ENCODE measurements around the gene PARP6. TPM values are rescaled to one million over a fixed set of nuclear protein-coding genes. Genes with fewer than 3 reads are reported as not detected.

PARP6 gene, protein sequence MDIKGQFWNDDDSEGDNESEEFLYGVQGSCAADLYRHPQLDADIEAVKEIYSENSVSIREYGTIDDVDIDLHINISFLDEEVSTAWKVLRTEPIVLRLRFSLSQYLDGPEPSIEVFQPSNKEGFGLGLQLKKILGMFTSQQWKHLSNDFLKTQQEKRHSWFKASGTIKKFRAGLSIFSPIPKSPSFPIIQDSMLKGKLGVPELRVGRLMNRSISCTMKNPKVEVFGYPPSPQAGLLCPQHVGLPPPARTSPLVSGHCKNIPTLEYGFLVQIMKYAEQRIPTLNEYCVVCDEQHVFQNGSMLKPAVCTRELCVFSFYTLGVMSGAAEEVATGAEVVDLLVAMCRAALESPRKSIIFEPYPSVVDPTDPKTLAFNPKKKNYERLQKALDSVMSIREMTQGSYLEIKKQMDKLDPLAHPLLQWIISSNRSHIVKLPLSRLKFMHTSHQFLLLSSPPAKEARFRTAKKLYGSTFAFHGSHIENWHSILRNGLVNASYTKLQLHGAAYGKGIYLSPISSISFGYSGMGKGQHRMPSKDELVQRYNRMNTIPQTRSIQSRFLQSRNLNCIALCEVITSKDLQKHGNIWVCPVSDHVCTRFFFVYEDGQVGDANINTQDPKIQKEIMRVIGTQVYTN
- 44.5 to 63.4 TPM (median 61.9 TPM) in 5 replicates for total RNA-seq (2022; extraction: Qiagen RNA extraction)

DNA sequence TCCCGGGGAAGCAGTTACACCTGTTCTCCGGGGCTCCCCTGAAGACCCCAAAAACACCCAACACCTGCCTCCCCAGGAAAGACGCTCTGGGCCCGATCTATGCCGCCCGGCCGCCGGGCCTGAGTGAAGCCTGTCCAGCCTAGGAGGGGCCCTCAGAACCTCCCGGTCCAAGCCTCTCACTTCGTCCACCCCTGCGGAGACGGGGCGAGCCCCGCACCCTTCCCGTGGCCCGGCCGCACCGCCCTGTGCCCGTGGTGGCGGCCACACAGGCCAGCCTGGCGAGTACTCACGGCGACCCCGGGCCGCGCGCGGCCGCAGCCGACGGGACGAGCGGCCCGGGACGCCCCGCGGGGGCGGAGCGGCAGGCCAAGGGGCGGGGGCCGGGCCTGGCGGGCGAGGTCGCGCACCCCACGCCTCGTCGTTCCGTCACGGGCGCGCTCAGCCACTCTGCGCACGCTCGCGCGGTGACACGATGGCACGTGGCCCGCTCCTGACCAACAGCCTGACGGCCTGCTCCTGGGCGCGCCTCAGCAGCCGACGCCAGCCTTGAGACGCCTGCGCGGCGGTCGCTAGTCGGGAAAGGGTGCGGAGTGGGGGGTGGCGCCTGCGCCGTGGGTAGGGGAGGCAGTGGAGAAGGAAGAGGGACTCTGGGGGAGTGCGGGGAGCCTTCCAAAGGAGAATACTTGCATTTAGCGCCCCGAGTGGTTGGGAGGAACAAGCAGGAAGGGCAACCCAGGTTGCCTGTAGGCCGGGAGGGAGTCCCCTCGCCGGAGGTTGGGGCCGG lies at the start of gene PARP6:
TSS of gene PARP6 (minus strand) at position 342 of the 784 bp plus-strand sequence. CDS start 5,077 bp downstream, outside the sequence.

DNA sequence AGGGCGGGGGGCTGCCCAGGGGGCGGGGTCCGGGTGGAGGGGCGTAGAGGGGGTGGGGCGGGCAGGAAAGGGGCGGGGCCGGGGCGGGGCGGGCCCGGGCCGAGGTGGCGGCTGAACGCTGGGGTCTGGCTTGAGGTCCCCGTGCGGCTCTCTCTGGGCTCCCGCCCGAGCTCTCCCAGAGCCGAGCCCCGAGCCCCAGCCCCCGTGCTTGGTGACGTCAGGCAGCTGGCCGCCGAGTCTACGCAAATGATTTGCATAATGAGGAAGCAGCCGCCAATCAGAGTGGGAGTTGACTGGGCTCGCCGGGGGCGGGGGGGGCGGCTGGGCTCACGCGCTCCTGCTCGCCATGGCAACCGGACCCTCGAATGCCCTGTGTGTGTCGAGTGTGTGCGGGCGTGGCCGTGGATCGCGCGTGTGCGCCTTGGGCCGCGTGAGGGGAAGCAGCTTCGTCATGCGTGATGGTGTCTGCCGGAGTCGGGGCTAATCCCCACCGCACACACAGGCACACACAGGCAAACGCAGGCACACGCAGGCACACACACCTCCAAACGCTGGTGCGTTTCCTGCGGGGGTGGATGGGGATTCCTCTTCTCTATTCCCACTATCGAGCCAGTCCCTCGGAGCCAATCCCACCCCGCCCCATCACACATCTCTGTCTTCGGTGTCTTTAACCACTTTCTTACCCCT lies 47.8 kb upstream of the PARP6 start, which contains the start of gene CELF6:
TSS of gene CELF6 (minus strand) at position 173 of the 687 bp plus-strand sequence. CDS start 283 bp downstream, outside the sequence.

DNA sequence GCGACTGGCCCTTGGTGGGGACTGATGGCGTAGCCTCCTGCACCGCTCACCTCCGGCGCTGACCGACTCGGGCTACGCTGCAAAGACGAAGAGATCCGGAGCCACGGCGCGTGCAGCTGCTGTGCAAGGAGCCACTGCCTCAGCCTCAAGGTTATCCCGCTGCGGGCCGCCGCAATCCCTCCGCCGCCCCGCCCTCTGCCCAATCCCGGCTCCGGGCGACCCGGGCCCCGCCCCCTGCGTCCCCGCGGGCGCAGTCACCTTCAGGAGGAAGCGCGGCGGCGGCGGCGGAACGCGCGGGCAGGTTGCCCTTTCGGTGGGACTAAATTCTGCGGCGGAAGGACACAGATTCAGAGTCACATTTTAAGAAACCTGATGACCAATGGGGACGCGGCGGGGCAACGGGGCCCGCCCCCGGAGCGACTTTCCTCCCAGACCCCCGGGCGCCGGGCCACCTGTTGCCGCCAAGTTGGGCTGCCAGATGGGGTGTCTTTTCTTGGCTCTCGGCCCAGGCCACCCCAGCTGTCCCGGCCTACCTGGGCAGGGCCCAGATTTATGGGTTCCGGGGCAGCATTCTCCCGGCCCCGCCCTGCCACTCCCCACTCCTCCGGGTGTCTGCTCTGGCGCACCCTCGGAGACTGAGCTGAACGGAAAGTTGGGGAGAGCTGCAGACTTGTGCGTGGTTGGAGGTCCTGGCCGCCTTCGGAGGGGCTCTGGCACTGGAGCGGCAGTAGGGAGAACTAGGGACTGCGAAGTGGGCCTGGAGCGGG lies 41.1 kb downstream of the PARP6 start, which contains the start of gene PKM:
TSS of gene PKM (minus strand) at position 125 of the 767 bp plus-strand sequence. CDS start 12,093 bp downstream, outside the sequence.

DNA sequence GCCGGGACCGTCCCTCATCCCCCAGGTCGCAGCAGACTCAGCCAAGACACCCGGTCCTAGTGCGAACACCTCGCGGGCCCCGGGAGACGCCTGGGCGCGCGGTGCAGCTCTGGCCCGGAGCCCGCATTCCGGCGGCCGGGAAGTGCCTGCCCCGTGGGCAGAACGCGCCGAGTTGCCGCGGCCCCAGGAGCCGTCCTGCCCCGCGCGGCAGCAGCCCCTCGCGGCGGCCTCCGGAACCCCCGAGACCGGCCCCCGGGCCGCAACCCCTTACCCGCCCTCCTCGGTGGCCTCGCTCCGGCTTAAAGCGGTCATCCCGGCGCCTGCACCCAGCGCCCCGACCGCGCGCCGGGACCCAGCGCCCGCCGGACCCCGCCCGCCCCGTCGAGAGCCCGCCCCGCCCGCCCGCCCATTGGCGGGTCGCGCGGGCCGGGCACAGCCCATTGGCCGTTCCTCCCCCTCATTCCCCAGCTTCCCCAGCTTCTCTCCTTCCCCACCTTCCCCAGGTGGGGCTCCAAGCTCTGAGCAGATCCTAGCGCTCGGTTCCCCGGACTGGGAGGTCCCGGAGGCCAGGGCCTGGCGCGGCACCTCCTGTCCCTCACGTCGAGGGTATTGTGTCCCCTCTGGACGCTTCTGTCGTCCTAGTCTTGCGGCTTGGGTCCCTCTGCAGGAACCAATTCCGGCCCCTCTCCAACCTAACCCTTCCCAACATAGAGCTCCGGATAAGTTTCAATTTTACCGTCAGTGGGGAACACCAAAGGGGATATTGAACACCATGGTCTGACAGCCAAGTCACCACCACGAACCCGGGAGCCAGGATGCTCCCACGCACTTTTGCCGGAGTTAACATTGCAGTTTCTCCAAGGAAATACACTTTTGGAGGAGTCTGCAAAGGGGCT lies 74.6 kb downstream of the PARP6 start, which contains the start of gene GRAMD2A:
TSS of gene GRAMD2A (minus strand) at position 328 of the 896 bp plus-strand sequence.

Other genes starting within 250 kb of the PARP6 start
- 8.8 to 14.2 TPM (median 10.5 TPM) in 5 replicates for gene MYO9A, start 154.4 kb downstream of the PARP6 start, total RNA-seq (2022; extraction: Qiagen RNA extraction)
- 1.3 to 2.3 TPM (median 2.3 TPM) in 5 replicates for gene SENP8, start 154.2 kb downstream of the PARP6 start, total RNA-seq (2022; extraction: Qiagen RNA extraction)
- gene GRAMD2A, start 74.8 kb downstream of the PARP6 start, total RNA-seq (2022; extraction: Qiagen RNA extraction): 0.09 to 0.26 TPM (median 0.17 TPM) in 5 replicates
- 3,039 to 3,227 TPM (median 3,125 TPM) in 5 replicates for gene PKM, start 41.4 kb downstream of the PARP6 start, total RNA-seq (2022; extraction: Qiagen RNA extraction)
- gene CELF6, start 47.6 kb upstream of the PARP6 start, total RNA-seq (2022; extraction: Qiagen RNA extraction): 0.14 to 0.23 TPM (median 0.16 TPM) in 5 replicates
- gene HEXA, start 103.5 kb upstream of the PARP6 start, total RNA-seq (2022; extraction: Qiagen RNA extraction): 138 to 159 TPM (median 151 TPM) in 5 replicates
- gene TMEM202, start 125.8 kb upstream of the PARP6 start, total RNA-seq (2022; extraction: Qiagen RNA extraction): not detected in 5 replicates
- gene ARIH1, start 201.8 kb upstream of the PARP6 start, total RNA-seq (2022; extraction: Qiagen RNA extraction): 50.6 to 75.2 TPM (median 68.6 TPM) in 5 replicates